GM21528 (cell line): ENCODE measurements around the gene P4HA2.

Experiments
- ATAC-seq: cut with Tn5 transposase; IDR thresholded peaks from one replicate; pipeline ENCODE4 v1.9.1; 2021; ENCODE audit warnings: mild to moderate bottlenecking, moderate library complexity; ENCODE audit not compliant: unreplicated experiment, low FRiP score

P4HA2 gene

DNA sequence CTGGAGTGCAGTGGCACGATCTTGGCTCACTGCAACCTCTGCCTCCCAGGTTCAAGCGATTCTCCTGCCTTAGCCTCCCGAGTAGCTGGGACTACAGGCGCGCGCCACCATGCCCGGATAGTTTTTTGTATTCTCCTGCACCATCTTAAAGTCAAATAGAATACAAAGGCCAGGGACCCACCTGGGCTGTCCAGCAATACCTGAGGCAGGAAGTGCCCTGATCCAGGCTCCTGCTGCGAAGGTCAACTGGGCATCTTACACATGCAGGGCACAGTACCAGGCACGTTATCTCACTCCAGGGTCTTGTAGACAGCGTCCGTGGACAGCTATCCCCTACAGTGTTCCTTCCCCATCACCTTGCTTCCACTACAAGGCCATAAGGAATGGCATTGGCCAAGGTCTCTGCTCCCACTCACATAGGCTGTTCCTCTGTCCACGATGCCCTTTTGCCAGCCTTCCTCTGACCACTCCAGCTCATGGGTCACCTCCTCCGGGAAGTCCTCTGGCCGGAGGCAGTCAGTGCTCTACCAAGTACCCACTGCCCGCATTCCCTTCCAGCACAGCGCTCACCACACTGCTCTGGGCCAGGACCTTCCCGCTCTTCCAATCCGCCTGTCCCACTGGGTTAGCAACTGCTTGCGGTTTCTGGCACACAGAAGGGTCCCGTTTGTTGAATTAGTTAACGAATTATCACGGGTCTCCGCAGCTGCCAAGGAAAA is 978 bp downstream of the P4HA2 start:
- ATAC-seq = no peak

DNA sequence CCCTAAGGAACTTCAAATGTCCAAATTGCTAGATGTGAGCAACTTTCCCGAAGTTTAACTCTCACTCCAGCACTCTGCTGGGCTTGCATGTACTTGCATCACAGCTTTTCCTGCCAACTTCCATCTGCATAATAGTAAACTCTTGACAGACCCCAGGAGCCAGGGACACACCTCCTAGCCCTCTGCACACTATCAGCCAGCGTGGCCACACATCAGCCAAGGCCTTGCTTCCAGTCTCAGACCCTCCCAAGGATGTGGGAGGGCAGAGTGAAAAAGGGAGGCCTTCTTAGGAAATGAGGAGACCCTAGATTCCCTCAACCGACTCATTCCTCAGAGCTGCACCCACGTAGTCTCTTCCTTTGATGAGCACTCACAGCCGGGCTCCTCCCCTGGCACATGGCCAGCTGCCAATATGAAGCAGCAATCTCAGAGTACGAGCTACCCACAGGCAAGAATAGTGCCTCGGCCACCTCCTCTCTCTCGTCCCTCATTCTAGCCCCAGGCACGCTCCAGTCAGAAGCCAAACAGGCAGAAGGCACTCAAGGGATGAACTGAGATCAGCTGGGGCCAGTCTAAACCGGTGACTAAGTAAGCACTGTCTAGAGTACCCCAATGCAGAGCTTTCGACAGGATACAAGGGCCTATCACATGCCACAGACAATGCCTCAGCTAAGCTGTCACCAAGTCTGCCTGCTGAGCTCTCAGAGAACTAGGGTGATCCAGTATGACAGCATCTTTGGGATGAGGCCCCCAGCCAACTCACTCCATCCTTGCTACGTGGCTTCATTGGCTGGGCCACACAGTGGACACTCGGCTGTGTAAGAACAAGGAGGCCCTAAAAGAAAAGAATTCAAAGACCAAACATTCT is 2.3 kb downstream of the P4HA2 start:
- no peak for ATAC-seq

DNA sequence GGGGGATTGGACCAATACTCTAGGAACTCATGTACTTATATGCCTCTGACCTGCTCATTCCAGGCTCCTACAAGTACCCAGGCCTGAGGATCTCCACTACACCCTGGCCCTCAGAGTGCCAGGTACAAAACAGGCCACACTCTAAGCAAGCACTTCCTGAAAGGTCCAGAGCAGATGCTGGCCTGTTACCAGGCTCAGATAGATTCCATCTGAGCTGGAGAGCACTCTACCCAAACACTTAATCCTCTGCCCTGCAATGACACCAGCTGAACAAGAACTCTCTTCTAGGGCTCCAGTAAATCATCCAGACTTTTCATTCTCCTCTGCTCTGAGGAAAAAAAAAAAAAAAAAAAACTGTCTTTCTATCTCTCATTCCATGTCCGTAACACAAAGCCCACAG is 2.9 kb downstream of the P4HA2 start:
- no peak for ATAC-seq

DNA sequence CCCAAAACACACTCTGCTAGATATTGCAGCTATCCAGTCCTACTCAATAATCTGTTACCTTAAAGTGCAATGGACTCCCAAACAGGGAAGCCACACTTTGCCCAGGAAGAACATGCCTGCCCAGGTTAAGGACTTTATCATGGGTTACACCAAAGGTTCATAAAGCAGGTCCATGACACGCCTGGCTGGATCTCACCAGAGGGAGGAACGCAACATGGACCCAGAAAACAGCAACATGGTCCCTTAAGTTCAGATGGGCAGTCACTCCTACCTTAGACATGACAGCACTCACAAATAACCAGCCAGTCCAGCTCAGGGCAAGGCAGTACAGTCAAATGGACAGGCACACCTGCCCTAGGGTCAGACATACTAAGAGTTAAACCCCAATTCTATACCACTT is 3.8 kb downstream of the P4HA2 start:
- ATAC-seq = no peak

DNA sequence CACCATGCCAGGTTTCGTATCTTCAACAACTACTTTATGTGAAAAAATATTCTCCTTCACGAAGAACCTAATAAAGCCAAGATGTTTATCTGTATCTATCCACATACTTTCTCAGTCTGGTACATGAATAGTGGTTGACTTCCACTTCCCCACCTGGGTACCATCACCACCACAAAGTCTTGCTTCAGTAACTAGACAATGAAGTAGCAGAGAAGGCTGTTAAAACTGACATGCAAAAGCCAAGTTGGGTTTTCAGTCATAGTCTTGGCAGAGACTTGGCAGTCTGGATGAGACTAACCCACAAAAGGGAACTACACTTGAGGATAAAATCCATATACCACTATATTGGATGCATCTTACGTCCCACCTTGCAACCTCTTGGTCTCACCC is 5.0 kb downstream of the P4HA2 start:
- no peak for ATAC-seq

DNA sequence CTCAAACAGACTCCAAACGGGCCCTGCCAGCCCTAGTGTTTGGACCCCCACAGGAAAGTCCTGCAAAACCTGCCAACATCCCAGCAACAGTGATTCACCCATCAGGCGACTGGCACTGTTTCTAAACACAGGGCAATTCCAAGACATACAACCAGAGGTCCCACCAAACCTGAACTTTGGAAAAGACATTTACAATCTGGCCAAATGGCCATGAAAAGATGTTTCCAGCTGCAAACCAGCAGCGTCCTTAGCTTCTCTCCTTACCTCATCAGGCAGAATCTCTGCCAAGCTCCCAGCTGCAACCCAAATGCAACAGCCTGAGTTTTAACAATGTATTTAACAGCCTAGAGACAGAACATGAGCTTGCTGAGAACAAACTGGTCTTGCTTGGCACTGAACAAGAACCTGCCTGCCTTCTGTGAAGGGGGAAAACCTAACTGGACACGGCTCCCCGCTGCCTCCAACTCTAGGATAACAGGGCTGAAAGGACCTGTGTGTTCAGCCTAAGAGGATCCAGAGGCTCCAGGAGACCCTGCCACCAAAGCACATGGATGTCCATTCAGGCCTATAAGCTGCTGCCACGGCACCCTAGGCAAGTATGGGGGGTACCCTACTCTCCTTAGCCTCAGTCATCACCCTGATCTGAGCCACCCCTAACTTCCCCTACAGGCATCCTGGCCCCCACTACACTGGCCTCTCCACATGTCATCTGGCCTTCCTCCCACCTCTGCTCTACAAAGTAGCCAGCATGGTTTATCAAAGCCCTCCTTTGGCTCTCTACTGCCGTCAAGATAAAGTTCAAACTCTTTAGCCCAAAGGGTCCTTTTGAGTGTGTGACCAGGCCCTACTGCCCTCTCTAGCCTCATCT is 5.6 kb downstream of the P4HA2 start:
- ATAC-seq = no peak

DNA sequence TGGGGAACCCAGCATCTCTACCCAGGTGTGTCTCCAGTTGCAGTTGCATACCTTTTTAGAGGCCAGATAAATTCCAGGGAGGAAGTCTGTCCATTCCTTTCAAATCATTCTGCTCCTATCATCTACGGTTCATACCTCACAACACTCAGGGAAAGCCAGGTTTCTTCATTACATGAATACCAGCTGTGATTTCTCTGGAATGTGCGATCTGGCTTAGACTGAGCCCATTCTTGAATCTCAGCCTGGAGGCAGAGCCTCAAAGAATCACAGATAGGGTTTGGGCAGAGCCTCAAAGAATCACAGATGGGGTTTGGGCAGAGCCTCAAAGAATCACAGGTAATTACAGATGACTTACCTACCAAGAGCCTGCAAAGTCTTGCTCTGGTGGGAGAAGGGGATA is 7.2 kb downstream of the P4HA2 start:
- ATAC-seq = no peak

DNA sequence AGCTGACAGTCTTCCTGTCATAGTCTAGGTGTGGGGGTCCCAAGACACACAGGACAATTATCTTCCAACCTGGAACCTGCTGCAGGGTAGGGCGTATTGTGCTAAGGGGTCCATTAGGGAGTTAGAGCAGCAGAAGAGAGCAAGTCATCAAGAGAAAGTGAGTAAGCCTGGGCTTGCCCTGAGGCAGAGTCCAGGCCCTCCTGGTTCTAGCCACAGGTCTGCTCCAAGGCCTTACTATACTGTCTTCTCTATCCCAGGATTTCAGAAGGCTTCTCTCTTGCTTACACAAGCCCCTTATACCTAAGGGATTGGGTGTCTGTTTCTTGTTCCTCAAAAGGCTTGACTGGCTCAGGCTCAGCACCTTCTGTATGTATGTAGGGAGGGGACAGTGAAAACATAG is 7.7 kb downstream of the P4HA2 start:
- ATAC-seq = no peak

DNA sequence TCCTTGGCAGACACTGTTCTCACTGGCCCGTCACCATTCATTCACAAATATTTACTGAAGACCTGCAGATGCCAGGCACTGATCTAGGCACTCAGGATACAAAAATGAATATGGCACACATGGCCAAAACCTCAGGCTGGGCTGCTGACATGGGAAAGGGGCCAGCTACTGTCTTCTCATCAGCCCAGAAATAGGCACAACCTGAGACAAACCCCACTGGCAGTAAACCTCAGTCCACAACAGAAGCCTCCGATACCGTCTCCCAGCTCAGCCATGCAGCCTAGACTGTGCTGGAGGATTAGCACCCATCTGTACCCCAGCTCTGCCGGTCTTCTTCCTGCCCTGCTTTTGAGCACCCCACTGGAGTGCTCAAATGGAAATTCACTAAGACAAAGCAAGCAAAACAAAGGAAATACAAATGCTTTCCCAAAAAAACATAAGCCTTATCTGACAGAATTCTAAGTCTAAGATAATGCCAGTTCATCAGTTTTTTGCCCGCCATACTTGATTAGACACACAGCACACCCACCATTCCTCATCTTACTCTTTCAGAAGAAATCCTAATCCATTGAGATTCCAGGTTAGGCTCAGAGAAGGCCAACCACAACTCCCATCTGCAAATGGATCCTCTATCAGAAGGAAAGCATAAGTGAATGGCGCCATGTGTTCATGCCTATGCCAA is 8.2 kb downstream of the P4HA2 start:
- no peak for ATAC-seq

DNA sequence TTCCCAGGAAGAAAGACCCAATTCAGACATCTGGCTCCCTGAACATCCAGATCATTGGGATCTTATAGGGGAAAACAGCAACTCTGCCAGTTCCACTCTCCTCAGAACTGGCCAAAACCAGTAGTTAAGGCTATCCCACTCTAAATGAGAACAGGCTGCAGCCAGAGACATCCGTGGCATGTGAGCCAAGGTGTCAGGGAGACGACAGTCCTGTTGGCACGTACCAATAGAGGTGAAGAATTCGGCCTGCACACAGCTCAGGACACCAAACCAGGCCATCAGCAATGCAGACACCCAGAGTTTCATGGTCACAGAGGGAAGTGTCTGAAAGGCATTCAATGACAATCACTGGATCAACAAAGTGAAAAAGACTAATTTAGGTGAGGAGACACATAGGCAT is 9.3 kb downstream of the P4HA2 start:
- no peak for ATAC-seq

DNA sequence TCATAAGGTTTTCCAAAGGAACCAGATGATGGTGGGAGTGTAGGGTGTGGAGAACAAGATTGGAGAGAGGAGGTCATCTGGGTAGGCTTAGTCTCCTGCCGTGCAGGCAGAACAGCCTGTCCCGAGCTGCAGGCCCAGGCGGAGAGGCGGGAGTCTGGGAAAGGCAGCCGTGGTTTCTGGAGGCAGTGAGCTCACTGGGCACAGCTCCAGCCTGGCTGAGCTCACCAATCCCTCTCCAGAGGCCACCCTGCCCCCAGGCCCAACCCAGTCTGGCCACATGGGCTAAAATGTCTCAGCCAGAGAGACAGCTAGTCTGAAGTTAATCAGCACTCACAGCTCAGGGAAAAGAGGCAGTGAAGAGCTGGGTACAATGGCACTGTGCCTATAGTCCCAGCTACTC is 12.3 kb downstream of the P4HA2 start:
- ATAC-seq = no peak

DNA sequence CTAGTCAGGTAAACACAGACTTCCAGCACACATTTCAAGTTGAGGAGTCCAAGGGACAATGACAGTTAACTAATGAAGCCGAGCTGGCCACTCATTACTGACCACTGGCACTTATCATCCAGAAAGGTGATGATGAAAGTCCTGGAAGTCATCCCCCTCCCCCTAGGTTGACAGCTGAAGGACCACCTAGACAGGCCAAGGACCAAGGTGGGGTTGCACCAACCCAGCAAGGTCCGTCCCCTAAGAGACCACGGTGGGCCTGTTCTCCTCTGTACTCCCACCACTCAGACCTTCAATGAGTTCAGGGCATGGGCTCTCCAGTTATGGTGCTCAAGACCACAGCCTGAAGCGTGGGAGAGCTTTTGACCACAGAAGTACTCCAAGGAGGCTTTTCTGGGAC is 13.2 kb downstream of the P4HA2 start:
- no peak for ATAC-seq

DNA sequence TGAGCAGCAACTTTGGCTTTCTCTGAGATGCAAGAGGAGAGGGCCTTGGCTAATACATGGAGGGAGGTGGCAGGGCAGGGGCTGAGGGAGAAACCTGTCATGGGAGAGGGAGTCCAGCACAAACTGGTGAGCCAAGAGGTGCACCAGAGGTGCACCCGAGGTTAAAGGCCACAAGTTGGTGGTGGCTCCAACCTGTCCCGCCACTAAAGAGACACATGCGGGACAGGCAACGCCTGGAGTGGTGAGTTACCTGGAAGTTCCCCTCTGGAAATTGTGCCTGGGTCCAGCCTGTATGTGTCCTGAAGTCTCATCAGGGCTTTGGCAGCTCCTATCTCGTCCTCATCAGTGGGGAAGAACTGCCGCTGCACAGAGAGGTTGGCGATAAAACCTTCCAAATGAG is 14.0 kb downstream of the P4HA2 start:
- no peak for ATAC-seq

DNA sequence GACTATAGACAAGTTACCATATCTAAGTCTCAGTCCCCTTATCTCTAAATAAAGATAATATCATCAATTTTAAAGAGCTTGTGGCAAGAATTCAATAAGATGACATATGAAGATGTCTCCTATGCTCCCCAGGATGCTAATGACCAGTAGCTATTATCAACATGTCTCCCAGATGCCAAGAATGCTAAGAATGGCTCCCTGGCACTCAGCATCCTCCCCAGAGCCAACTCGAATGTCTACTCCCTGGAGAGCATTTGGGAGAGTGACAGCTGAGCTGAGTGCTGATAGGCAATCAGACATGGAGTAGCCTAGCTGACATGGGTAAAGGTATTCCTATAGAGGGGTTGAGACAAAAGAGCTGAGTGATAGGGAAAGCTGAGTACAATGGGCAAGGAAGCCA is 15.9 kb downstream of the P4HA2 start:
- ATAC-seq = no peak

DNA sequence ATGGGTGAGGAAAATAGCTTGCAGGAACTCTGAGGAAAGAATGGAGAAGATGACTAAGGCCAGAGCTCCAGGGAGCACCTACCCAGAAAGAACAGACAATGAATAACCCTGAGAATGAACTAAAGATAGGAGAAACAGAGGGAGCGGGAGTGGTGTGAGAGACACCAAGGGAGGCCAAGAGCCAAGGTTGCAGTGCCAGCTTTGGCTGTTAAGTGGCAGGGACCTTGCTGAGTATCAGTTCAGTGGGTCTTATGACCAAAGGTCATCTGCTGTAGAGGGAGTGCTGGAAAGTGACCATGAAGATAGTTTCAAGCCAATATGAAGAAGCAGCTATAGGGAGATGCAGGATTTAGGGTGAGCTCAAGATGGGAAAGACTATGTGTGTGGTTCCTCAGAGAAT is 16.7 kb downstream of the P4HA2 start:
- ATAC-seq = no peak

DNA sequence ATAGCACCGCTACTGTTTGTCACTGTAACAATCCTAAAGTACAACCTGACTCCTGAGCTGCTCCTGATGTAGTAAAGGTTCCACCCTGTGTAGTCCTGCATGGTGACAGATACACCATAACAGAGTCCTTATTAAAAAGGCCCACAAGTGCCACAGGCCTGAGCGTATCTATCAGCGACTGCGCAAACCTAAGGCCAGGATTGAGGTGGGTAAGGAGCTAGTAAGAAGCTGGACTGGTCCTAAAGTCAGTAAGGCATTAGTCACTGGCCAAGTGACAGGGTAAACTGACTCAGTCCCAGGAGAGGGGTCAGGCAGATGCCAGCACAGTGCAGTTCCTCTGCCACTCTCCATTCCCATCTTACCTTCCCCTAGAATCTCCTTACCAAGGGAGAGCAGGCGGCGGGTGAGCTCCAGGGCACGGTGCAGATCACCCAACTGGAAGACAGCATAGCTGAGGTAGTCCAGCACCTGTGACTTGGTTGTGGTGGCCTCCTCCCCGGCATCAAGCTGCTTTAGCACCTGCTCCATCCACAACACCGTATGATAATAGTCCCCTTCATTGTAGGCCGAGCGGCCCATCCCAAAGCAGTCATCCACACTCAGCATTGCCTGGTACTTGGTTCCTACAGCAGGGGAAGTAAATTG is 17.6 kb downstream of the P4HA2 start:
- ATAC-seq = no peak

DNA sequence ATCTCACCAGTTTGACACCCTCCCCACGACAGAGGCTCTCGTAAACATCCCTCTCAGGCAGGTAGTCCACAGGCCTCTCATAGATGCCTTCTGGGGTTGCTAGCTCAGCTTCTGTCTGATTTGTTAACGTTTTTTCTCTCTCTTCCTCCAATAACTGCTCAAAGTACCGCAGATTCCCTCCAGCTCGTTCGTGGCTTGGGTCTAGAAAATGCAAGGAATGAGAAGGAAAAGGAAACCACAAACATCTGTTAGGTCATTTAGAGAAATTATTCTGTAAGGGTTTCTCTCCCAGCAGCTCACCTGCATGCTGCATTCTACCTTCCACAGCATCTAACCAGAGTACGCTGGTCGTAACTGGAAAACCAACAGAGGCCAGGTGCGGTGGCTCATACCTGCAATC is 18.5 kb downstream of the P4HA2 start:
- no peak for ATAC-seq

DNA sequence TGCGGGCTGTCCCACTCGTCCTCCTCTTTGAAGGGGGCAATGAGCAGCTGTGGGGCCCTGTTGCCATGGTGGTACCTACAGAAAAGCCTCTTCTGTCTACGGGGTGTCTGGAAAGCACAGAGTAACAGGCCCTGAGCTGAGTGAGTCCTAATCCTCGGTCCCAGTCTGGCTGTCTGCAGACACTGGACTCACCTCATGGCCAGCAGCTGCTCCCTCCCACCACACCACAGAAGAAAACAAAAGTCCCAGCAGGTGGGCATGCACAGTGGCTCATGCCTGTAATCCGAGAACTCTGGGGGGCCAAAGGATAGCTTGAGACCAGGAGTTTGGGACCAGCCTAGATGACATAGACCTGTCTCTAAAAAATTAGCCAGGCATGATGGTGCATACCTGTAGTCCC is 19.9 kb downstream of the P4HA2 start:
- ATAC-seq = no peak

DNA sequence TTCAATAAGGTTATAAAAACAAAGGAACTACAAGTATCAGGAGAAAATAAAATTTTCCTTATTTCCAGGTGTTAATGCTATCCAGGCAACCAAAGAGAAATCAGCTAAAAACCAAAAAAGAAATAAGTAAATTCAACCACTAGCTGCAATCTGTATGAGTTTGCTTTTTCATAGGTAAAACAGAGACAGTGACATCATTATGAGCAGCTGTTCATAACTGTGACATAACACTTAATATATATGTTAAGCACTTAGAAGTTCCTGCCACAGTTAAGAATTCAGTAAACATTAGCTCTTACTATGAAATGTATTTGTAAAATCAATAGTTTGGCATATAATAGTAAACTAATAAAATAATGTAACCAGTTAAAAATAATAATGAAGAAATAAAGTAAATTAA is 20.9 kb downstream of the P4HA2 start:
- ATAC-seq = no peak
